ENCODE data around the gene PIGS. TPM values are rescaled to one million over a fixed set of nuclear protein-coding genes. Genes with fewer than 3 reads are reported as not detected.

PIGS gene
- total RNA-seq, 2 donors from 2014 or later = 68.7 to 131 TPM

- TF ChIP-seq POLR2AphosphoS5 (IDR thresholded peaks at IDR 0.05) (no peak), POLR2A (IDR thresholded peaks at IDR 0.05) (peak; percentile 17), CTCF (IDR thresholded peaks at IDR 0.05) (no peak)
- intact Hi-C loops (cut with DNase I) = no loop called here
- DNase-seq (ENCODE audit: low spot score) = peak; percentile 74
- Histone ChIP-seq H3K27ac (peak overlapping the region; percentile 19 to 39), H3K4me1 (replicated peaks) (no peaks in the 10 kb centered on the region), H3K36me3 (no peaks in the 10 kb centered on the region), H3K9me3 (no peaks in the 10 kb centered on the region), H3K4me3 (no peak overlapping the region), H3K27me3 (replicated peaks; ENCODE audit: insufficient read depth) (no peaks in the 10 kb centered on the region)
- WGBS = 17% methylated on average over 18 of the region's 24 CpGs
Observed at GRCh38 chr17:28507567-28508203, 63.6 kb downstream of the PIGS start.

GRCh38 chr17:28506763-28507487 is 64.4 kb downstream of the PIGS start:
- Histone ChIP-seq H3K27me3 (replicated peaks; ENCODE audit: insufficient read depth) (no peaks in the 10 kb centered on the region), H3K4me1 (replicated peaks) (no peaks in the 10 kb centered on the region), H3K27ac (no peak overlapping the region), H3K9me3 (no peaks in the 10 kb centered on the region), H3K4me3 (no peak overlapping the region), H3K36me3 (no peaks in the 10 kb centered on the region)
- no peak for DNase-seq (ENCODE audit: low spot score)
- TF ChIP-seq POLR2A (IDR thresholded peaks at IDR 0.05) (no peak), POLR2AphosphoS5 (IDR thresholded peaks at IDR 0.05) (no peak)
- intact Hi-C loops (cut with DNase I) = no loop called here
- WGBS = 79% methylated on average over 14 of the region's 14 CpGs

- no peak within 1 kb of the TSS for H3K4me3 ChIP-seq
- intact Hi-C loops (cut with DNase I) = no loop called here
- TF ChIP-seq CTCF (IDR thresholded peaks at IDR 0.05) (no peak), POLR2A (IDR thresholded peaks at IDR 0.05) (no peak), POLR2AphosphoS5 (IDR thresholded peaks at IDR 0.05) (no peak)
- no peak within 1 kb of the TSS for H3K27ac ChIP-seq
- H3K36me3 ChIP-seq = no peaks in the 10 kb centered on the region
- no peak for DNase-seq (ENCODE audit: low spot score)
- H3K4me1 ChIP-seq (replicated peaks) = no peaks in the 10 kb centered on the region
- 43% methylated on average over 28 of the region's 28 CpGs for WGBS
- no peaks in the 10 kb centered on the region for H3K9me3 ChIP-seq
- H3K27me3 ChIP-seq (replicated peaks; ENCODE audit: insufficient read depth) = no peaks in the 10 kb centered on the region
Observed at GRCh38 chr17:28505986-28506665, 65.2 kb downstream of the PIGS start, which contains the start of gene FOXN1. TSS of gene FOXN1 (plus strand) at chr17:28506348. CDS start at chr17:28523970, 17,622 bp downstream.

- H3K27ac ChIP-seq = no peak overlapping the region
- no peaks in the 10 kb centered on the region for H3K27me3 ChIP-seq (replicated peaks; ENCODE audit: insufficient read depth)
- intact Hi-C loops (cut with DNase I) = no loop called here
- 69% methylated on average over 3 of the region's 3 CpGs for WGBS
- no peak overlapping the region for H3K4me3 ChIP-seq
- DNase-seq (ENCODE audit: low spot score) = no peak
- H3K9me3 ChIP-seq = no peaks in the 10 kb centered on the region
- no peaks in the 10 kb centered on the region for H3K36me3 ChIP-seq
- TF ChIP-seq CTCF (IDR thresholded peaks at IDR 0.05) (no peak), POLR2AphosphoS5 (IDR thresholded peaks at IDR 0.05) (no peak), POLR2A (IDR thresholded peaks at IDR 0.05) (no peak)
- H3K4me1 ChIP-seq (replicated peaks) = no peaks in the 10 kb centered on the region
Observed at GRCh38 chr17:28503420-28503819, 67.9 kb downstream of the PIGS start.

Other genes starting within 250 kb of the PIGS start
- 10 to 100 TPM; 45.2 to 55.0 TPM for gene IFT20, start 236.1 kb downstream of the PIGS start, total RNA-seq
- gene TNFAIP1, start 235.8 kb downstream of the PIGS start, total RNA-seq = 10 to 100 TPM; 32.2 to 63.1 TPM
- 100 to 1,000 TPM in 1 of 2 donors, 10 to 100 TPM in 1; 94.4 to 140 TPM for gene POLDIP2, start 214.0 kb downstream of the PIGS start, total RNA-seq
- not detected for gene SEBOX, start 206.3 kb downstream of the PIGS start, total RNA-seq
- 10 to 100 TPM in 1 of 2 donors, under 1 TPM in 1; 0.14 to 57.8 TPM for gene VTN, start 201.2 kb downstream of the PIGS start, total RNA-seq
- 10 to 100 TPM; 20.6 to 21.4 TPM for gene SARM1, start 199.8 kb downstream of the PIGS start, total RNA-seq
- 10 to 100 TPM; 14.9 to 20.1 TPM for gene SLC46A1, start 165.3 kb downstream of the PIGS start, total RNA-seq
- under 1 TPM; 0.09 to 0.68 TPM for gene SLC13A2, start 97.9 kb downstream of the PIGS start, total RNA-seq
- gene FOXN1, start 65.2 kb downstream of the PIGS start, total RNA-seq = 1 to 10 TPM in 1 of 2 donors, under 1 TPM in 1; 0.64 to 1.2 TPM
- 100 to 1,000 TPM in 1 of 2 donors, 10 to 100 TPM in 1; 51.1 to 154 TPM for gene UNC119, start 18.9 kb downstream of the PIGS start, total RNA-seq
- gene ALDOC, start 5.4 kb upstream of the PIGS start, total RNA-seq = 10 to 100 TPM; 49.5 to 55.0 TPM
- gene SPAG5, start 27.5 kb upstream of the PIGS start, total RNA-seq = 10 to 100 TPM in 1 of 2 donors, 1 to 10 TPM in 1; 4.6 to 17.3 TPM
- gene RSKR, start 42.7 kb upstream of the PIGS start, total RNA-seq = 10 to 100 TPM in 1 of 2 donors, 1 to 10 TPM in 1; 5.0 to 32.1 TPM
- 10 to 100 TPM; 42.2 to 94.2 TPM for gene BLTP2, start 73.6 kb upstream of the PIGS start, total RNA-seq
- 10 to 100 TPM; 53.3 to 80.1 TPM for gene SDF2, start 90.4 kb upstream of the PIGS start, total RNA-seq
- 100 to 1,000 TPM in 1 of 2 donors, 10 to 100 TPM in 1; 52.7 to 138 TPM for gene SUPT6H, start 90.7 kb upstream of the PIGS start, total RNA-seq
- 1 to 10 TPM; 1.9 to 9.4 TPM for gene PROCA1, start 140.4 kb upstream of the PIGS start, total RNA-seq
- gene RAB34, start 146.3 kb upstream of the PIGS start, total RNA-seq = 100 to 1,000 TPM; 165 to 181 TPM
- gene RPL23A, start 148.5 kb upstream of the PIGS start, total RNA-seq = 100 to 1,000 TPM; 417 to 657 TPM
- gene TLCD1, start 154.7 kb upstream of the PIGS start, total RNA-seq = 10 to 100 TPM in 1 of 2 donors, 1 to 10 TPM in 1; 5.3 to 19.6 TPM
- gene NEK8, start 157.3 kb upstream of the PIGS start, total RNA-seq = 10 to 100 TPM in 1 of 2 donors, 1 to 10 TPM in 1; 5.1 to 13.2 TPM
- gene TRAF4, start 172.5 kb upstream of the PIGS start, total RNA-seq = 10 to 100 TPM; 43.1 to 59.8 TPM